HG03095 (cell line): ENCODE data around the gene ABCA3.
"Not testable (repeated sequence)": the region's sequence is repeated elsewhere in the genome, so short reads cannot be mapped to it uniquely, and the experiment has no call there.

ENCODE experiments used
- ATAC-seq: cut with Tn5 transposase; IDR thresholded peaks from one replicate; pipeline ENCODE4 v1.9.1; 2021; ENCODE audit warnings: moderate library complexity; ENCODE audit not compliant: unreplicated experiment

The ABCA3 gene

DNA sequence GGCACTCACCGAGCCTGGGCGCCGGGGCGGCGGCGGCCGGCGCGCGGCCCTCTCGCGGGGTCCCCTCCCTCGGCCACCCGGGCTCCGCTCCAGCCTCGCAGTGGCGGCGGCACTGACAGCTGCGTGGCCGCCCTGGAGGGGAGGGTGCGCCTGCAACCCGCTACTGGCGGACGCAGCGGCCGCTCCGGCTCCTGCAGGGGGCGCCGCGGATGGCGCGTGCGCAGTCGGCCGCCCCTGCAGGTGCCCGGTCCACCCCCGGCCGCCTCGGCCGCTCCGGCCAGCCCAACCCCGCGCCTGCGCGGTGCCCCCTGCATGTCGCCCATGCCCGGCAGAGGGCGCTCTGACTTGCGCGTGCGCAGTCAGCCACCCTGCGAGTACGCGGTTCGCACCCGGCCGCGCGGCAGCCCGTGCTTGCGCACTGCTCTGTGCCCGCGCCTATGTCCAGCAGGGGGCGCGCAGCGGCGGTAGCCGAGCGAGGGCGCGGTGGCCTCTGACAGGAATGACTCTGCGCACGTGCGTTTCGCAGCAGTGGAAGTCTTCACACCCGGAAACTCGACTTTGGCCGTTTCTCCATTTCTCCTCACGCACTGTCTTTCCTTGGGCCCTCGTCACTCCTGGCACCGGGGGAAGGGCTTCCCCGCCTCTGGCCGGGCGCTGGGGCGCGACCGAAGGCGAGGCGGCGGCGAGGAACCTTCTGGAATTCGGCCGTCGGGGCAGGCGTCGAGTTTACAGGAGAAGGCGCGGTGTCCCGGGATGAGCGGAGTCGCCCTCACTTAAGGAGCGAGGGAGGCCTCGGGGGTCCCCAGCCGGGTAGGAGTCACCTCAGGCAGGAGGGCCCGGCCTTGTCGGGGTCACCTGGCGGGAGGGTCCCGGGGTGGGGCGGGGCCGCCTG is at the start of gene ABCA3:
Gene ABCA3, minus strand, starts transcription at position 165 of the 892 bp plus-strand sequence. CDS start 14,262 bp downstream, outside the sequence.
- peak; percentile 72 for ATAC-seq

DNA sequence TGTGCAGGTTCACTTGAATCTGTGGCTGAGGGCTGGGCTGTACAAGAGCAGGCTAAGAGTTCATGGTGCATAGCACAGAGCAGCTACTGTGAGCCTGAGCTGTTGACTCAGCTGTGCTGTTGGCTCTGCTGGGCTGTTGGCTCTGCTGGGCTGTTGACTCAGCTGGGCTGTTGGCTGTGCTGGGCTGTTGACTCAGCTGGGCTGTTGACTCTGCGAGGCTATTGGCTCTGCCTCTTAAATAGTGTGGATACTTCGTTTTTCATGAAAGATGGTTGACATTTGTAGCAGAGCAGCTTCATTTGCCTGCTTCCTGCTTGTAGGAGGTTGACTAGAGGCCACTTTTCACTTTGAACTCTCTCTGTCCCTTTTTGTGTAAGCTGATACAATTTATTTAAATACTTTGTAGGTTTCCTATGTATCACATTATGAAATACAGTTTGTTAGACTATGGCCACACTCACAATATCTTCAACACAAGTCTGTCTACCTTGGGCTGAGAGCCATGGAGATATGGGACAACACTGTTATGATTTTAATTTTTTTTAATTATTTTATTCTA is 48.4 kb upstream of the ABCA3 start:
- no peak for ATAC-seq

DNA sequence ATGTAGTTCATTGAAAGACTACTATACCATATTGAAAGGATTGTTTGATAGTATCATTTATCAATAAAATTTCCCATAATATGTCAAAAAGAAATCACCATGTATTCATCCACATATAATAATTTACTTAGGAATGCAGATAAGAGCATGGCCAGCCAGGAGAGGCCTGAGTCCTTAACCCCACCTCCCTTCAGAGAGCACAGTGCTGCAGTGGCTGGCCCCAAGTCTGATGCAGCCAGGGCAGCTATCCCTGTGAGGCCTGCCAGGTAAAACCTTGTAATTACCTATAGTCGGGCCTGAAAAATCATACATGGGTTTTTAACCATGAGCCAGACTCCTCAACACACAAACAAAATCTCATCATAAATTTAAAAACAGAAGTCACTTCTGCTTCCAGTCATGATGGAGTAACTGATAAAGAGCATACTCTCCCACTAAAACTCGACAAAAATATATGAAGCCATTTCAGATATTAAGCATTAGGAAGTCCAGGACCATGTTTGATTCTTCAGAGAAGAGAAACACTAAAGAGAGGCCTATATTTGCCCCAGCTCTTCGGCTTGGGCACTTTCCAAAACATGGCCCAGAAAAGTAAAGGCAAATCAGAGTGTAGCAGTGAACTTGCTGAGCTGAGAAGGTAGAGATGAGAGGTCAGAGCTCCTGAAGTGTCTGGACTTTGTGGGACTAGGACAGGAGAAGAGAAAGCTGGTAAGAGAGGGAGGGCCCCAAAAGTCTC is 47.8 kb upstream of the ABCA3 start:
- no peak for ATAC-seq

DNA sequence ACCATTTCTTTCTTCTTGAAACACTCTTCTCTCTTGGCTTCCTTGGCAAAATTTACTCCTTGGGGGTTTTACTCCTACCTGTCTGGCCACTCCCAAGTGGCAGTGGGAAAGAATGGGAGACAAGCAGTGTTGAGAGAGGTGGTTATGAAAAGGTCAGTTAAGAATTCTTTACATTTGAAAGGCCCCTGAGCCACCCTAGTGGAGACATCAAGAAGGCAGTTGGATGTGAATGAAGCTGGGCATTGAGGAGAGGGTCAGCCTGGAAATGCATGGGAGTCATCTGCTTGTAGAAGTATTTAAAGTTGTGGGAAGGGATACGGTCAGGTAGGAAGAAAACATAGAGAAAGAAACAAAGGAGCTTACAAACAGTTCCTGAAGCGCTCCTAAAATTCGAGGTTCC is 46.5 kb upstream of the ABCA3 start:
- no peak for ATAC-seq

DNA sequence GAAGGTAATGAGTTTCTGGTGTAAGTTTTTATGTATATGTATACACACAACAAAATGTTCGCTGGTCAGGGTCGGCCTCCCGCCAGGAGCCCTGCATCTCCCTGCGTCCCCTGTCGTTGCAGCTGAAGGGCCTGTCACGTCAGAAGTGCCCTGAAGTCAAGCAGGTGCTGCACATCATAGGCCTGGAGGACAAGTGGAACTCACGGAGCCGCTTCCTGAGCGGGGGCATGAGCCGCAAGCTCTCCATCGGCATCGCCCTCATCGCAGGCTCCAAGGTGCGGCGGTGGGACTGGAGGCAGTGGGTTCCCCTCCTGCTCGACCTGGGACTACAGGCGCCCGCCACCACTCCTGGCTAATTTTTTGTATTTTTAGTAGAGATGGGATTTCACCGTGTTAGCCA is 45.5 kb upstream of the ABCA3 start:
- not testable (repeated sequence) for ATAC-seq

DNA sequence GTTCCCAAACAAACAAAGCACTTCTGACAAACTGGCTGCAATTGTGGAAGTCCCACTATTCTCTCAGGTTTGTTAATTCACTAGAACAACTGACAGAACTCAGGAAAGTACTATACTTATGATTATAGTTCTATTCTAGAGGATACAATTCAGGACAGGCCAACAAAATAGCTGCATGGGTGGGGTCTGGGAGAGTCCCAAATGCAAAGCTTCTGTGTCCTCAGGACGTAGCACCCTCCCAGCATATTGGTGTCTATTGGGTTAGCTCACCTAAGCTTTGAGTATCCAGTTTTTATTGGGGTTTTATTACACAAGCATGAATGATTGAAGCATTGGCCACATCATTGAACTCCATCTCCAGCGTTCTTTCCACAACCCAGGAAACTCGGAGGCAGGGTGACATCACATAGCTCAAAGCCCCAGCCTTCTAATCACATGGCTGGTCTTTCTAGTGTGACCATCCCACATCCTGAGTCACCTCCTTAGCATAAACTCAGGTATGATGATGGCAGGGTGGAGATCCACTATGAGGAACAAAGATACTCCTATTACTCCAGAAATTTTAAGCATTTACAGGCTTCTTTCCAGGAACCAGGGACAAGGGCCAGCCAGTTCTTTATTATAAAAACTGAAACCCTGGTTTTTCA is 44.8 kb upstream of the ABCA3 start:
- ATAC-seq = no peak

DNA sequence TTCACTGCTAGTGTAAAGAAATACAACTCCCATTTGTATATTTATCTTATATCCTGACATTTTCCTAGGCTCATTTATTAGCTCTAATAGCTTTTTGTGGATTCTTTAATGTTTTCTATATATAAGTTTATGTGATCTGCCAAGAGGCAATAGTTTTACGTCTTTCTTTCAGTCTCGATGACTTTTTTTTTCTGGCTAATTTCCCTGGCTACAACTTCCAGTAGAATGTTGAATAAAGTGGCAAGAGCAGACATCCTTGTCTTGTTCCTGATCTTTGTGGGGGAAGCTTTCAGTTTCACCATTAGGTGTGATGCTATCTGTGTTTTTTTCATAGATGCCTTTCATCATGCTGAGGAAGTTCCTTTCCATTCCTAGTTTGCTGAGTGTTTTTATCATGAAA is 43.9 kb upstream of the ABCA3 start:
- ATAC-seq = no peak

DNA sequence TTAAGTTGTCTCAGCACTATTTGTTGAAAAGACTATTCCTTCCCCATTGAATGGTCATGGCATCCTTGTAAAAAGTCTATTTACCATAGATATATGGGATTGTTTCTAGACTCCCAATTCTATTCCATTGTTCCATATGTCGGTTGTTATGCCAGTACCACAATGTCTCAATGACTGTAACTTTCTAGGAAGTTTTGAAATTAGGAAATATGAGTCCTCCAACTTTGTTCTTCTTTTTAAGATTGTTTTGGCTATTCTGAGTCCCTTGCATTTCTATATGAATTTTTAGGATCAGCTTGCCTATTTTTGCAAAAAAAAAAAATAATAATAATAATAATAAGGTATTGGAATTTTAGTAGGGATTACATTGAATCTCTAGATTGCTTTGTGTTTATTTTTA is 43.0 kb upstream of the ABCA3 start:
- no peak for ATAC-seq

DNA sequence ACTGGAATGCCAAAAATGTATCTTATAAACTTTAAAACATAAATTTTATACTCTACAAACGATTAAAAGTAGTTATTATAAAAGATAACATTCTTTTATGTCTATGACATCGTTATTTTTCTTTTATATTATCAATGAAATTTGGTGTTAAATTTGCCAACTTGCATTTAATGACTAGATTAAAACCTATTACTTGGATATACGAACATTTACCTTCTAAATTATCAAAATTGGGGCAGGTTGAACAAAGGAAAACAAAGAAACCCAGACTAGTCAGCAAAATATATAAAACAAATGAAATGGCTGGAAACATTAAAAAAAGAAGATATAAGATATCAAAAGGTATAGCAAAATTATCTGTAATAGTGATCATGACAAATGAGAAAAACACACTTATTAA is 34.1 kb upstream of the ABCA3 start:
- ATAC-seq = no peak

DNA sequence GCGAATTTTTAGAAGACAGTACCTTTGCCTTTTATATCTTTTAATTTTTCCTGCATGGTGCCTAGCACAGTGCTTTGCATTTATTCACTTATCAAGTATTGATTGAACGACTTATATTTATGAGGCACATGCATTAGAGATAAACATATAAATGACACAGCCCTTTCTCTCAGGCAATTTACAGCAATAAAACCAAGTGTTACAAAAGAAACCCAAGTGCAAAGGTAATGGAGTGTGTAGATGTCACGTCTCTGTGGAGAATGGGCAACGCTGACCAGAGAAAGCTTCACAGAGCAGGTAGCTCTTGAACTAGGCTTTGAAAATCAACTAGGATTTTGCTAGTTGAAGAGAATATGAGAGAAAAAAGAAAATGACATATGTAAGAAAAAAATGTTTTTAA is 32.6 kb upstream of the ABCA3 start:
- ATAC-seq = no peak

DNA sequence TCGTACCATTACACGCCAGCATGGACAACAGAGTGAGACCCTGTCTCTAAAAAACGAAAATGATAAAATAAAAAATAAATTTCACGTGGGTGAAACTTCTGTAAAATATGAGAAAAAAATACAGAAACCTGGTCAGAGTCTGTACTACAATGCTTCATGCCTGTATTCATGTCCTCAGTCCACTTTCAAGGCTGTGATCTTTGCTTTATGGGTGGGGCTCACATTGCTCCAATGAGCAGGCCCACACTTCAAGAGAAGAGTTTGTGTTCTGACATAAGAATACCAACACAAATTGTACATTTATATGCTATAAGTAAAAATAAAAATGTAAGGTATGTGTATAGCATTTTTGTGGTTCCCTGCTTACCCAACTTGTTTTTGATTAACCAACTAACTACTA is 32.2 kb upstream of the ABCA3 start:
- no peak for ATAC-seq

DNA sequence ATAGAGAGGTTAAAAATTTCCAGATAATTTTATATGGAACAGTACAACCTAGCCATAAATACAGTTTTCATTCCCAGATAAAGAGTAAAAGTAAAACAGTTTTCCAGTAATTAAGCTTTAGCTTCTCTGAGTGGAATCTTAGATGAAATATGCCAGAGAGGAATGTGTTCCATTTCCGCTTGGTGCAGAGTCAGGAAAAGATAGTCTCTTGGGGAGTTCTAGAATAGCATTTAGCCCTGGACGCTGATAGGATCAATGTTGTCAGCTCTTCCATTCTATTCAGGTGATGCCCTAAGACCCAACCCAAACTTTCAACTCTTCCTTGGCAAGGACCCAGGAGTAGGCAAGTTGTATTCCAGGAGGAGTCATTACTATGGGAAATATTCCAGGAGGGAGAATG is 30.9 kb upstream of the ABCA3 start:
- no peak for ATAC-seq

DNA sequence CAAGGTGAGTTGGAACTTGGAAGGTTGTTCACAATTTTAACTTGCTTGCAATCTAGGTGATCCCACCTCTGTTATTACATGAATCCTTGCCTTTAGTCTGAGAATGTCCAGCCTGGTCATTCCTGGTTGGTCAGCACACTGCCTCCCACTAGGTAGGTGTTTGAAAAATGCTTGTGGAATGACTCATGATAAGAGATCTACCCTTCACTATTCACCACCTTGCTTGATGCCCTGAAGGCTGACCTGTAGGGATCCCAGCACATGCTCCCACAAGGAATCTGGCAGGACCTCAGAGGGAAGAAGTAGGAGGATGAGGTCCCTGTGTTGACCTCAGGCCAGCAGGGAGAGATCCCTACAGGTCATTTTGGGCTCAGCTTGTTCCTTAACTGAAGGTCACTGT is 30.2 kb upstream of the ABCA3 start:
- no peak for ATAC-seq

DNA sequence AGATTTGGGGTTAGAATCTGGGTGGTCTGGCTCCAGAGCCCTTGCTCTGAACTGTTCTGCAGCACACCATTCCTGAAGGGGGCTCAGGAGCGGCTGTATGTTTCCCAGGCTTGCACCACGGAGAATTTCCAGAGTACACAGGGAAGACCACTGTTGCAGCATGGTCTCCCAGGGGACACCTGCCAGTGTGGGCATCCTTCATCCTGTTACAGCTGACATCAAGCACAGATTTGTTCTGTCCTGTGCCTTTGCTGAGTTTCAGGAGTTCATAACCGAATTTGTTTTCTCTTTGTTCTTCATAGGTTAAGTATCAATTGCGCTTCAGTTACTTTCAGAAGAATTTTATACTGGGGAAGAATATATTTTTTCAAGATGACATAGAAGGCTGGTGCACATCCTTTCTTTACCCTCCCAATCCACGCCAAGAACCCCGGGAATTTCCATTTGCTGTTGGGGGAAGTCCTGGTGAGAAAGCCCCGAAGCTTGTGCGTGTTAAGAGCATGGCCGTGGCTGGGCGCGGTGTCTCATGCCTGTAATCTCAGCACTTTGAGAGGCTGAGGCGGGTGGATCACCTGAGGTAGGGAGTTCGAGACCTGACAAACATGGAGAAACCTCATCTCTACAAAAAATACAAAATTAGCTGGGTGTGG is 26.3 kb upstream of the ABCA3 start:
- no peak for ATAC-seq

DNA sequence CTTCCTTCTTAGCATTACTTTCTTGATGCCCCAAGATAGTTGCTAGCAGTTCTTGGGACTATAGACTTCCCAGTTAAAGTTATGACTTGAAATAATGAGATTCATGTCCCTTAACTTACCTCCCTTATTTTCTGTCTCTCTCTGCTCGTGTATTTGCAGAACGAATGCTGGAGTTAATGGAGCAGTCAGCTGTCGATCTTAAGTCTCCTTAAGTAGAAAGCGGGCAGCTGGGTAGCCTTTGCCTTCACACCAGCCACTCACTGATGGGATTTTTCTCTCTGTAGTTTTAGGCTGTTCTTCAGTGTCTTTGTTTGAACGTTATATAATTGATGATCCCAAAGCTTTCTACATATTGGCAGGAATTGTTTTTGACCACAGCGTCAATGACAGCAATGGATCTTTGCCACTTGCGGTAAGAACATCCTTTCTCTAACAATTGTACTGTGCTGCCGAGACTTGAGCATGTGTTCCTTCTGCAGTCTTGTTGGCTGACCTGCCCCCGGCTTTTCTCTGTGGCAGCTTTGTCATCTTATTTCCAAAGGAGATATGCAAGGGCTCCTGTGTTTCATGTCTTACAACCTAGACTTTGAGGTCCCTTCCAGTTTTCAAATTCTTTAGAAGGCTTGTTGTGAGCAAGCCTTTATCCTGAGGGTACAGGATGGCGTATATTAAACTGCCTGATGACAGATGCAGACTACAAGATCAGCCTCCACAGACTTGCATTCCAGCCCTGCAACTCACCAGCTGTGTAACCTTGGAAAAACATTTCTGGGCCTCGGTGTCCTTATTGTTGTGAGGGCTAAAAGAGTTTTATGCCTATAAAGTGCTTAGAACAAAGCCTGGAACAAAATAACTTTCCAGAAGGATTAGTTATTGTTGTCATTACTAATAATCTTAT is 25.1 kb upstream of the ABCA3 start:
- ATAC-seq = no peak

DNA sequence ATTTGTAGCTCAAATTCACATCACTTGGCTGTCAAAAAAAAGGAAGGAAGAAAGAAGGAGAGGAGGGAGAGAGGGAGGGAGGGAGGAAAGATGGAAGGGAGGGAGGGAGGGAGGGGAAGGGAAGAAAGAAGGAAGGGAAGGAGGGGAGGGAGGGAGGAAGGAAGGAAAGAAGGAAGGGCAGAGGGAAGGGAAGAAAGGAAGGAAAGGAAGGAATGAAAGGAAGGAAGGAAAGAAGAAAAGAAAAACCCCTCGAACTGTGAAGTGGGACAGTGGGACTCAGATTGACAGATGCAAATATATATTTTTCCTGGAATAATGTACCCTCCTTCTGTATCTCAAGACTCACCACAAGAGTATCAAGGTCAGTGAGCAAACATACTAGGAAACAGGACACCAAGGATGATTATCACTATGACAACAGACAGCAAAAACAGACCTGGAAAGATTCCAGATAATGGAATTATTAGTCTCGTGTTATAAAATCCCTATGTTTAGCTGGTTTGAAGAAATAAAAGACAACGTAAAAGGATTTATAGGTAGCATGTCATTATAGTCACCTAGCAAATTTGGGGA is 24.2 kb upstream of the ABCA3 start:
- ATAC-seq = no peak

DNA sequence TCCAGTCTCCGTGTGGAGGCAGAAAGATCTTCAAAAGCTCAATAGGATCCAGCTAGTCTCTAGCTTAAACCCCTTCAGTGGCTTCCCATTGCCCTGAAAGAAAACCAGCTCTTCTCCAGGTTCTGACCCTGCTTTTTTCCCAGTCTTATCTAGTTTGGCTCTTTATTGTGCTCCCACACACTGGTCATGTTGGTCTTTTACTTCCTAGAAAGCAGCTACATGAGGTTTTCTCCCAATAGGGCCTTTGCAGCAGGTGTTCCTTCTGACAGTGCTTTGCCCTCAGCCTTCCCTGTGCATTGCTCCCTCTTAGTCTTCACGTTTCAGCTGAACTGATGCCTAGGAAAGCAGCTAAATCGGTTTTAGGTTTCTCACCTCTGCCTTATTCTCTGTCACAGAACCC is 21.7 kb upstream of the ABCA3 start:
- no peak for ATAC-seq

DNA sequence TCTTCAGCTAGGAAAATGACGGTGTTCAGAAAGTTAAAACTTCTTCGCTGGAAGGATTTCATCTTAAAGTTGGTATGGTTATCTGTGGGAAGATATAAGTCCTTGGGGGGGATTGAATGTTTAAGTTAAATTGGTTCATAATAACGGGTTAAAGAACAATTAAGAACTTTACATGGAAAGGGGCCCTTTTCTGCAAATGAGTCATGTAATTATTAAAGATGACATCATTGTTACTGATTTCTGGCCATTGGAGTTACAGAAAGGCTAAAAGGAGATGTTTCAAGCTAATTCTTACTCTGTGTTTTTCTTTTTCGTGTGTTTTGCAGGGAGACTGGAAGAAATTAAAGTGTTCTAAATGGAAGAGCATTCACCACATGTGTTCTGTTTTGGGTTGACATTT is 20.6 kb upstream of the ABCA3 start:
- ATAC-seq = no peak

DNA sequence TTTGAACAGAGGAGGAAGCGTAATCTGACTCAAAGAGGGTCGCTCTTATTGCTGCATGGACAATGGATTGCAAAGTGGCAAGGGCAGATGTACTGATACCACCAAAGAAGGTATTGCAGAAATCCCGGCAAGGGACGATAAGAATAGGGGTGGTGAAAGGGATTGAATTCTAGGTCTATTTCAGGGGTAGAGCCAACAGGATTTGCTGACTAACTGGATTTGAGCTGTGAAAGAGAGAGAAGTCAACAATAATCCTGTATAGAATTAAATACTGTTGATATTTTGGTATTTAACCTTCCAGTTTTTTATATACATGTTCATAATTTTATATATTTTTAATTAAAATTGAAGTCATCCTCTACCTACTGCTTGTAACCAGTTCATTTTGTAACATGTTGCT is 19.4 kb upstream of the ABCA3 start:
- ATAC-seq = no peak

DNA sequence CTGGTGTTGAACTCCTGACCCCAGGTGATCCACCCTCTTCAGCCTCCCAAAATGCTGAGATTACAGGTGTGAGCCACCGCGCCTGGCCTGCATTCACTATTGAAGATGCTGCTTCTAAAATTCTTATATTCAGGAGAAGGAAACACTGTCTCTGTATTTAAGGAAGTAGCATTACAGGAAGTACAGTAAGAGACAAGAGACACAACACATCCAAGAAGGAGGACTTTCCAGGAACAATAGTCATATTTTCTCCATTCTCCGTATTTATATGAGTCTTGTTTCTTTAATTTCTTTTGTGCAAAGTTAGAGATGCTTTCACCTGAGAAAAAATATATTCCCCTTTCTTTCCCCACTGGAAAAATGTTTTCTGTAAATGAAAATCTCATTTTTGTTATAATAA is 18.3 kb upstream of the ABCA3 start:
- no peak for ATAC-seq
